ENCODE measurements around the gene LYZL2.

The LYZL2 gene

DNA sequence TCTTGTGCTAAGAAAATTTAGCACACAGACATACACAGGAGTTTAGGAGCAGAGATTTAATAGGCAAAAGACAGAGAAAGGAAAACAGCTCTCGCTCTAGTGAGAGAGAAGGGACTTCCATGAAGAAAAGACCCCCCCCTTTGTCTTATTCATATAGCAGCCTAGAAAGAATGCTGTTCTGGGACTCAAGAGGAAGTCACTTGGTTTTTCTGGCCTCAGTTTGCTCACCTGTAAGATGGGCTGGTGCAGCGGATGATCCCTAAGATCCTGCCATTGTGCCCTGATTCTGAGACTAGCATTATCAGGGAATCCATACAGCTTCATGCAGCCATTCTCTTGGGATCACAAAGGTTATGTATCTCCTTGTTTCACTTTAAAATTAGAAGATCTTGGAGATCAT lies 42.7 kb downstream of the LYZL2 start:
- no peak overlapping the region for H3K27ac Mint-ChIP-seq
- H3K4me1 Mint-ChIP-seq, result peaks cover 33% of the 10 kb centered on the region
- no peaks in the 10 kb centered on the region for H3K36me3 Mint-ChIP-seq
- H3K4me3 Mint-ChIP-seq, result no peak overlapping the region
- no peaks in the 10 kb centered on the region for H3K27me3 Mint-ChIP-seq
- ATAC-seq, result no peak
- no peaks in the 10 kb centered on the region for H3K9me3 Mint-ChIP-seq

DNA sequence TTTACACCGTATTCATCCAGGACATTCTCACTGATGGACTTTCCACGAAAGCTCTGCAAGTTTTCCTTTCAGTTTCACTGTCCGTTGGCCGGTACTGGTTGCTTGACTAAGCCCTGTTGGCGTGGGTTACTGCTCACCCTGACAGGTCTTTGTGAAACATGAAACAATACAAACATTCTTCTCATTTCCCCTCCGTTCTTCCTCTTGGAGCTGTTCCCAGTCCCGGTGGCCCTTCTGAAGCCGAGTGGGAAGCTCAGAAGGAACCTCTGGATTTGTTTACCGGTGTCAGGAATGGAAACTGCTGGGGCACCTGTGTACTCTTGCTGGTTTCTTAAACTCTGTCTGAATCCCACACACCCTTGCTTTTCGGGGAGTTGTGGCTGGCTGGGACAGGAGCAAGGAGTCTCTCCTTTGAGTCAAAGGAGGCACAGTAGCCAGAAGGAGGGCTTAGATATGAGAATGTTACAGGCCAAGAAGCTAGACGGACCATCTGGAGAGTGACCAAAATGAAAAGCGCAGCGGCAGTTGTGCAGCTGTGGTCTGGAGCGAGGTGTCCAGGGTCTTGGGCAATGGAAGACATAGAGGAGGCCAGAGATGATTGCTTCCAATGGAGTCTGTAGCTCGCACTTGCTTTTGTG lies 45.7 kb downstream of the LYZL2 start:
- no peak for ATAC-seq
- Mint-ChIP-seq H3K9me3 (no peaks in the 10 kb centered on the region), H3K27ac (peak overlapping the region; percentile 72), H3K4me3 (peak overlapping the region; percentile 66), H3K4me1 (peaks cover 33% of the 10 kb centered on the region), H3K36me3 (no peaks in the 10 kb centered on the region), H3K27me3 (no peaks in the 10 kb centered on the region)

DNA sequence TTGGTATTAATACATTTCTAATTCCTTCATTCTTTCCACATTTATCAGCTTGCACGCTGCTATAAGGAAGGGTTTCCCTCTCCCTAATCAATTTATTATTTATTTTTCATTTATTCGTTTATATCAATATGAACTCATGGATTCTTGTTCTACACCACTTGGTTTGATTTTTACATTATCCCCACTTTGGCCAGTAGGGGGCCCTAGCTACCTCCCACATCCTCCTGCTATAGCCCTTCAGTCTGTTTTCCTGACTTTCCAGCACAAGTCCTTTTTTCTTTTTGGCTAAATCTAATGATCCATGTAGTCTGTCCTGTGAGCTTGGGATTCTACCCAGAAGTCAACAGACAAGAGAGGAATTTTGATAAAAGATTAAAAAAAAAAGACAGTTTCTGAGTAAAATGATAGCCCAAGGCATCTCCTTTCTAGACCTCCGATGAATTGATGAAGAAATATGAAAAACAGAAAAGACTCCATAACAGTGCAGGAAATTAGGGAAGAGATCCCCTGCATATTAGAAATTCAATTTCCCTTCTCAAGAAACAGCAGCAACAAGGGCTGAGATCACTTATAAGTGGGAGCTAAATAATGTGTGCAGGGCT lies 47.7 kb downstream of the LYZL2 start:
- Mint-ChIP-seq H3K4me3 (no peak overlapping the region), H3K36me3 (no peaks in the 10 kb centered on the region), H3K27me3 (peaks cover 3% of the 10 kb centered on the region), H3K9me3 (no peaks in the 10 kb centered on the region), H3K4me1 (peaks cover 16% of the 10 kb centered on the region), H3K27ac (no peak overlapping the region)
- ATAC-seq, result no peak

DNA sequence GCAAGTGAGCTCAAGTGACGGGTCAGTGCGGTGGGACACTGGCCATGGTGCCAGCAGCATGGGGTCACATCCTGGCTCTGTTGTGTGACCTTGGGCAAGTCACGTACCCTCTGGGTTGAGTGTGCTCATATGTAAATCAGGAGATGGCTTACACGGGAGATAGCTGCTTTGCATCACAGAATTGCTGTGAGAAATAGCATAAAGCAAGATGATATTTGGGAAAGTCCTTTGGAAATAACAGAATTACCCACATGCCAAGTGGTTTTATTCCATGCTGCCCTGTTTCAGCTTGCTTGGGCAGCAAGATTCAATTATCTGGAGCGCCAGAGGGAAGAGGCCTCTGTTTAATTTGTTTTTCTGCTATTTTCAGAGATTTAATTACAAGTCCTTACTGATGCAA lies 48.9 kb downstream of the LYZL2 start:
- Mint-ChIP-seq H3K9me3 (no peaks in the 10 kb centered on the region), H3K36me3 (no peaks in the 10 kb centered on the region), H3K27ac (no peak overlapping the region), H3K27me3 (peaks cover 10% of the 10 kb centered on the region), H3K4me3 (no peak overlapping the region), H3K4me1 (peaks cover 16% of the 10 kb centered on the region)
- no peak for ATAC-seq

DNA sequence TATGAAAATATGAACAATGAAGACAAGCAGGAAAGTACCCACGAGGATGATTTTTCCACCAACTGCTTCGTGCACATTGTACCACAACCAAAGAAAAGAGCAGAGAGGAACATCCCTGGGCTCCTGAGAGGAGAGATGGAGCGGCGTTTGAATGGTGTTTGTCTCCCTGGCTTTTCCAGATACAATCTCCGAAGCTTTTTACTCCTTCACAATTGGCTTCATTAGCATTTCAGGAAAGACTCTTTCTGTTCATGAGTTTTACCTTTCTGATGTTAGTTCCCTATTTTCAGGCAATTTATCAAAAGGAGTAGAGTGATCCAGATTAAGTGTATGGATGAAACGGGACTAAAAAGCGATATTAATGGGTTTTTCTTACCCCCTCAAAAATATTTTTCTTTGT lies 49.3 kb downstream of the LYZL2 start:
- no peak overlapping the region for H3K27ac Mint-ChIP-seq
- H3K27me3 Mint-ChIP-seq, result peaks cover 10% of the 10 kb centered on the region
- H3K36me3 Mint-ChIP-seq, result no peaks in the 10 kb centered on the region
- no peaks in the 10 kb centered on the region for H3K9me3 Mint-ChIP-seq
- H3K4me1 Mint-ChIP-seq, result peaks cover 16% of the 10 kb centered on the region
- no peak for ATAC-seq
- H3K4me3 Mint-ChIP-seq, result no peak overlapping the region

DNA sequence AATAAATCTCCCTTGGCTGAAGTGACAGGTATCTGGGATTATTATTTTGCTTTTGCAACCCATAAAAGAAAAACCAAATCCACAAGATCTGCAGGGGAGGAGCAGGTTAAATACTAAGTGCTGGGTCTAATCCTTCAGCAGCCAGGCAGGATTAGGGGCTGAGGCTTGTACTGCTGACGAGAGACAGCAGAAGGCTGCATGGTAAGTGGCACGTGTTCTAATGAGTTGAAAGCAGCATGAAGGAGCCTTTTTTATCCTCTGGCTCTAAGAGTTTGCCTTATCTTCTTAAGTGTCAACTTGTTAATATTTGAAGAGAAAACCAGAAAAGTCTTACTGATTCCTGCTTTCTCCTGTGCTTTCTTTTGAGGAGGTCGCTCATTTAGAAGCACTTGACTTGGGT lies 50.0 kb downstream of the LYZL2 start:
- Mint-ChIP-seq H3K9me3 (no peaks in the 10 kb centered on the region), H3K4me3 (no peak overlapping the region), H3K27me3 (peaks cover 10% of the 10 kb centered on the region), H3K27ac (no peak overlapping the region), H3K36me3 (no peaks in the 10 kb centered on the region), H3K4me1 (peaks cover 16% of the 10 kb centered on the region)
- no peak for ATAC-seq

DNA sequence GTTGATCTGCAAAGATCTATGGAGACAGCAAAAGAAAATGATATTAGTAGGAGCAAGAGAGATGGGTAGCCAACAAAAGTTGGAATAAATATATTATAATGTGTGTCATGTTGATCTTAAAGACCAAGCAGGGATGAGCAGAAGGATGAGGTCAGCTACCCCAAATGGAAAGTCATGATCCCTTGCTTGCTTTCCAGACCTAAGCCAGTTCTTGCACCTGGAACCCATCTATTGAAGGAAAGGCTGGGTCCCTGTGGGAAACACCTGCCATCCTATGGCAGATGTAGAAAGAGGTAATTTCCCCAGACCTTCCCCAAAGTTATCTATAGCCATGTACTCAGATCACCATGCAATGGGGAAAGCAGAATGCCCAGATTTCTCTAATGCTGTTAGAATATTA lies 52.5 kb downstream of the LYZL2 start:
- Mint-ChIP-seq H3K4me1 (peaks cover 6% of the 10 kb centered on the region), H3K4me3 (no peak overlapping the region), H3K27ac (no peak overlapping the region), H3K9me3 (no peaks in the 10 kb centered on the region), H3K36me3 (no peaks in the 10 kb centered on the region), H3K27me3 (peaks cover 10% of the 10 kb centered on the region)
- ATAC-seq, result no peak

DNA sequence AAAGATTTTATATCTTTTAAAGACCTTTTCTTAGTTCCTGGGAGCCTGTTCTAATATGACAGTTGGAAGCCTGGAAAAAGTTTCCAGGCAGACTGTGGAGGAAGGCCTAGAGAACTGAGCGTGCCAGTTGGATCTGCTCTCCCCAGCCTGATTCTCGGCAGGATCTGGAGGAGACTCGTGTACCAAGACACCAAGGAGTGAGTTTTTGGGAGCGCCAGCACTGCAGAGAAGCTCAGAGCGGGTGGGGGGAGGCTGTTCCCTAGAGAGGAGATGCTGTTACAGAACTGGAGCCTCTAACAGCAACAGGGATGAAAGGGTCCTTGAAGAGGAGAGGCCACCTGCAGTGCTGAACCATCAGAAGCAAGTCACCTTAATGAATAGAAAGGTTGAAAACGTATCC lies 52.9 kb downstream of the LYZL2 start:
- no peak for ATAC-seq
- no peak overlapping the region for H3K4me3 Mint-ChIP-seq
- H3K4me1 Mint-ChIP-seq, result peaks cover 6% of the 10 kb centered on the region
- H3K27ac Mint-ChIP-seq, result no peak overlapping the region
- H3K9me3 Mint-ChIP-seq, result no peaks in the 10 kb centered on the region
- H3K36me3 Mint-ChIP-seq, result no peaks in the 10 kb centered on the region
- H3K27me3 Mint-ChIP-seq, result peaks cover 10% of the 10 kb centered on the region

DNA sequence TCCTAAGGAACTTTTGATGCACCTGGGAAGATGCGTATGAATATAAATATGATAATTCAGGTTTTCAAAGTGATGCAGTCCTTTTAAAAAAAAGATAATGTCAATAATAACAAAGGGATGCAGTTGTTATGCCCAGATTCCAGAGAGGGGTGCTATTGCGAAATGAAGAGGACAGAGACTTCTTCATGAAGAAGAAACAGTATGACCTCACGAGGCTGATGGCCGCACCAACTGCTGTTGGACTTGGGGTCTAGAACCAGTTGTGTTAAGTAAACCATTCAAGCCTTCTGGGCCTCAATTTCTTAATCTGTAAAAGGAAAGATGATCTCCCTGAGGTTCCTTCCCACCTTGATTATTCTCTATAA lies 55.1 kb downstream of the LYZL2 start:
- H3K4me3 Mint-ChIP-seq, result no peak overlapping the region
- H3K27me3 Mint-ChIP-seq, result peaks cover 10% of the 10 kb centered on the region
- ATAC-seq, result no peak
- peaks cover 6% of the 10 kb centered on the region for H3K4me1 Mint-ChIP-seq
- no peak overlapping the region for H3K27ac Mint-ChIP-seq
- no peaks in the 10 kb centered on the region for H3K36me3 Mint-ChIP-seq
- H3K9me3 Mint-ChIP-seq, result no peaks in the 10 kb centered on the region

DNA sequence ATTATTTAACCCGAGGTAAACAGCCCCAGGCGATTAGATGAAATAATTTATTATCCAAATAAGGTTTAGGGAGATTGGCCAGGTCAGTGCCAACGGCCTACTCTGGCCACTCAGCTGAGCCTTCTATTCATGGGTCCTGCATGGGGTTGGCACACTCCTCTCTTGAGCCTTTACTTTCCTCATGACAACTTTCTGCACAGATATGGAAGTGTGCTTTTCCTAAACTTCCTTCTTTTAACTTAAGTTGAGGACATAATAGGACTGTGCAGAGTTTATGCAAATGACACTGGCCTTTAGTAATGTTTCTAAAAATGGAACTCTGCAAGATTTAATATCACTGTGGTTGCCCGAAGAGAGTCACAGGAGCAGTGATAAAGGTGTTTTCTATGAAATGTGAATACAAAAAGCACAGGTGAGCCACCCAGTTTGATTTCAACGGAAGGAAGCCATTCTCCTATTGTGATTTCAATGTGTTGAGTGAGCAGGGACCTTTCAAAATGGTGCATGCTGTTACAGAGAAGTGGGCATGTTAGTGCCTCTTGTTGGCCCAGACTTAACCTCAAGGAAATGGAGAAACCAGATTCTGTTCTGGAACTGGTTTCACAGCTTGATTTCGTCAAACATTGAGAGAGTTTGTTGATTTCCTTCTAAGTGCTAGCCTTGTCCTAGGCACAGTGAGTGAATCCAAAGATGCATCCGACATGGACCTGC lies 55.7 kb downstream of the LYZL2 start:
- Mint-ChIP-seq H3K27me3 (peaks cover 10% of the 10 kb centered on the region), H3K9me3 (no peaks in the 10 kb centered on the region), H3K4me1 (peaks cover 6% of the 10 kb centered on the region), H3K4me3 (no peak overlapping the region), H3K36me3 (no peaks in the 10 kb centered on the region), H3K27ac (no peak overlapping the region)
- no peak for ATAC-seq

DNA sequence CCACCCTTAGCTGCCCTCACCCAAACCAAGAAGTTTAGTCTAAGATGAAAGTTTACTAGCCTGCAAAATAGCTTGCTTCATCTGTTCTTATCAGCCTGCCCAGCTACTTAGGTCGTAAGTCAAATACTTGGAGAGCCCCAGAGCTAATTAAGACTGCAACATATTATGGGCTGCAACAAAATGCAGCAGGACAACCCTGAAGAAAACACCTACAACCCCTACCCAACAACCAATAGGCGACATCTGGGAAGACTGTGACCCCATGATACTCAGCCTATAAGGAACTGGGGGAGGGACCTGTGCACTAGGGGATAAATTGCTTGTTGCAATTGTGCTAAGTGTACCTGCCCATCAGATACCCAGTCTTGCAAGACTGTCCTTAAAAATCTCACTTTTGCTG lies 64.1 kb downstream of the LYZL2 start:
- H3K36me3 Mint-ChIP-seq, result no peaks in the 10 kb centered on the region

DNA sequence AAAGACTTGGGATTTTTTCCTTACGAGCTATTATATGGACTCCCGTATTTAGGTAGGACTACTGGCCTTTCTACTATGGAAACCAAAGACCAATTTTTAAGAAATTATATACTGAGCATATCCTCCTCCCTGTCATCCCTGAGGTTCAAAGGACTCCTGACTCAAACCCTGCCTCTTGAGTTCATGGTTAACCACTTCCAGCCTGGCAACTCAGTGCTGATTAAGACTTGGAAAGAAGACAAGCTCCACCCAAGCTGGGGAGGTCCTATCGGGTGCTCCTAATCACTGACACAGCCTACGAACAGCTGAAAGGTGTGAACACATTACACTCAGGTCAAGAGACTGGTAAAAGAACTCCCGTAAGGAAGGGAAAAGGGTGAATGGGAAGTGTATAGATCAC lies 66.8 kb downstream of the LYZL2 start:
- no peak overlapping the region for H3K27ac Mint-ChIP-seq

More for the DNA sequence above, 64.1 kb downstream of the LYZL2 start:
- H3K27ac Mint-ChIP-seq, result no peak overlapping the region
- no peak overlapping the region for H3K4me3 Mint-ChIP-seq
- no peak for ATAC-seq
- no peaks in the 10 kb centered on the region for H3K4me1 Mint-ChIP-seq
- no peaks in the 10 kb centered on the region for H3K9me3 Mint-ChIP-seq
- no peaks in the 10 kb centered on the region for H3K27me3 Mint-ChIP-seq

More for the DNA sequence above, 66.8 kb downstream of the LYZL2 start:
- H3K27me3 Mint-ChIP-seq, result no peaks in the 10 kb centered on the region
- no peak for ATAC-seq
- no peaks in the 10 kb centered on the region for H3K4me1 Mint-ChIP-seq
- no peaks in the 10 kb centered on the region for H3K9me3 Mint-ChIP-seq
- H3K4me3 Mint-ChIP-seq, result no peak overlapping the region
- H3K36me3 Mint-ChIP-seq, result no peaks in the 10 kb centered on the region
